HL-60/S4 (cell line): ENCODE data around the gene PAK2.
"Not testable (repeated sequence)": the region's sequence is repeated elsewhere in the genome, so short reads cannot be mapped to it uniquely, and the experiment has no call there.

Experiments
- in situ Hi-C: fragments of 300-500 bp; cut with MboI; formaldehyde crosslinking; loops from 2 replicates; pipeline ENCODE4 v1.14.3; 2022; ENCODE audit warnings: low sequenced_read_pairs

PAK2 gene

DNA sequence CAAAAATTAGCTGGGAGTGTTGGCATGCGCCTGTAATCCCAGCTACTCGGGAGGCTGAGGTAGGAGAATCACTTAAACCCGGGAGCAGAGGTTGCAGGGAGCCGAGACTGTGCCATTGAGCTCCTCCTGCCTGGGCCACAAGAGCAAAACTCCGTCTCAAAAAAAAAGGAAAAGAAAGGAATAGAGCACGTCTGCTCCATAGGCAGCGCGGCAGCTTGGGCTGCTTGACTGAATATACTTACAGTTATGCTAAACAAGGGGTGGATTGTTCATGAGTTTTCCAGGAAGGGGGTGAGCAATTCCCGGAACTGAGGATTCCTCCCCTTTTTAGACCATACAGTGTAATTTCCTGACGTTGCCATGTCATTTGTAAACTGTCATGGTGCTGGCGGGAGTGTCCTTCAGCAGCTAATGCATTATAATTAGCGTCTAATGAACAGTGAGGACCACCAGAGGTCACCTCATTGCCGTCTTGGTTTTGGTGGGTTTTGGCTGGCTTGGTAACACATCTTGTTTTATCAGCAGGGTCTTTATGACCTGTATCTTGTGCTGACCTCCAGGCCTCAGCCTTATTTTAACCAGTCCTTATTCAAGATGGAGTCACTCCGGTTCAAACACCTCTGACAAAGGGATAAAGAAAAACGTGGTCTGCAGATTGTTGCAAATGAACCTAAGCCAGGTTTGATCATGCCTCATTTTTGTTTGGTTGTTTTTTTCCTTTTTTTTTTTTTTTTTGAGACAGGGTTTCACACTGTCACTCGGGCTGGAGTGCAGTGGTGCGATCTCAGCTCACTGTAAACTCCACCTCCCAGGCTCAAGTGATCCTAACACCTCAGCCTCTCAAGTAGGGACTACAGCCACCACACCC lies 103.1 kb downstream of the PAK2 start:
- in situ Hi-C loops, result no loop called here

DNA sequence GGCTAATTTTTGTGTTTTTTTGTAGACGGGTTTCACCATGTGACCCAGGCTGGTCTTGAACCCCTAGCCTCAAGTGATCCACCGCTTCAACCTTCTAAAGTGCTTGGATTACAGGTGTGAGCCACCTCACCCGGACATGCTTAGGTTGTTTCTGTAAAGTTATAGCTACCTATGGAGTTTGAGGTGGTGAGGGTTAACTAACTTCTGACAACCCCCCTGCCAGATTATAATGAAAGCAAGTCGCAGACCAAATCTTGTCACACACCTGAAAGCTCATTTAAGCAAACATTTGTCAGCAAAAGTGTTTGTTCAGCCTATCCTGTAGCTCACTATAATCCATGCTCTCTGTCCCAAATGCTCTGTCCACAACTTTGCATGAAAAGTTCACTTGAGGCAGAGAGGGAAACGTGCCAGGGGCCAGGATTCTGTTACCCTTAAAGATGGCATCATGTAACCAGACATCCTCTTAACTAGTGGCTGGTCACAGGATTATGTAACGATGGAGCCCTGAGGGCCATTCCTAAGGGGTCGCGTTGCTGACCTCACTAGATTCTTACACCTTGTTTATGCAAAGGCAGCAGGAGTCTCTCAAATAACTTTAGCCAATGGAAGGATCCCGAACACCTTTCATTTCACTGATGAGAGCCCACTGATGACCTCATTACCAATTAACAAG lies 103.9 kb downstream of the PAK2 start:
- in situ Hi-C loops, result no loop called here

DNA sequence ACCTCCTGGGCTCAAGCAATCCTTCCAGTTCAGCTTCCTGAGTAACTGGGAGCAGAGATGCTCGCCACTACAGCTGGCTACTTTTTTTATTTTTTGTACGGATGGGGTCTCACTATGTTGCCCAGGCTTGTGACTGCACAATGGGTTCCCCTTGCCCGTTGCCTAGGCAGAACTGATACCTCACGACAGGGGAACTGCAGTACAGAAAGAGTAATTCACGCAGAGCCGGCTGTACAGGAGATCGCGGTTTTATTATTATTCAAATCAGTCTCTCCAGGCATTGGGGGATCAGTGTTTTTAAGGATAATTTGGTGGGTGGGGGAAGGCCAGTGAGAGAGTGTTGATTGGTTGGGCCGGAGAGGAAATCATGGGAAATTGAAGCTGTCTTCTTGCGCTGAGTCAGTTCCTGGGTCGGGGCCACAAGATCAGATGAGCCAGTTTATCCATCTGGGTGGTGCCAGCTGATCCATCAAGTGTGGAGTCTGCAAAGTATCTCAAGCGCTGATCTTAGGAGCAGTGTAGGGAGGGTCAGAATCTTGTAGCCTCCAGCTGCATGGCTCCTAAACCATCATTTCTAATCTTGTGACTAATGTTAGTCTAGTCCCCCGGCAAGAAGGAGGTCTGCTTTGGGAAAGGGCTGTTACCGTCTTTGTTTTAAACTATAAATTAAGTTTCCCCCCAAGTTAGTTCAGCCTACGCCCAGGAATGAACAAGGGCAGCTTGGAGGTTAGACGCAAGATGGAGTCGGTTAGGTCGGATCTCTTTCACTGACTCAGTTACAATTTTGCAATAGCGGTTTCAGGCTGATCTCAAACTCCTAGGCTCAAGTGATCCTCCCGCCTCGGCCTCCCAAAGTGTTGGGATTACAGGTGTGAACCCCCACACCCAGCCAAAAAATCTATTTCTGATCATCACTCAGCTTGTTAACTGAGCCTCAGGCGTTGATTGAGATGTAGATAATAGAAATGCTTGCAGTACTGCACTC lies 104.9 kb downstream of the PAK2 start:
- in situ Hi-C loops, result not testable (repeated sequence)

DNA sequence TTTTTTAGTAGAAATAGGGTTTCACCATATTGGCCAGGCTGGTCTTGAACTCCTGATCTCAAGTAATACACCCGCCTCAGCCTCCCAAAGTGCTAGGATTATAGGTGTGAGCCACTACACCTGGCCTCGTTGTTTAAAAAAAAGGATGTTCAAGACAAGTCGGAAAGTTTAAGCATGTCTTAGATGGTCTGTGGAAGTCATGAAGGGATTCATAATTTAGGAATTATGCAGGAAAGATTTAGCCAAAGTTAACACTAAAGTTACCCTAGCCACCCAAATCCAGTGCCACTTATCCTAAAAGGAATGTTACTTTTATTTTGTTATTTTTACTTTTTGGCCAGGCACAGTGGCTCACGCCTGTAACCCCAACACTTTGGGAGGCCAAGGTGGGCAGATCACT lies 108.7 kb downstream of the PAK2 start:
- in situ Hi-C loops, result not testable (repeated sequence)

DNA sequence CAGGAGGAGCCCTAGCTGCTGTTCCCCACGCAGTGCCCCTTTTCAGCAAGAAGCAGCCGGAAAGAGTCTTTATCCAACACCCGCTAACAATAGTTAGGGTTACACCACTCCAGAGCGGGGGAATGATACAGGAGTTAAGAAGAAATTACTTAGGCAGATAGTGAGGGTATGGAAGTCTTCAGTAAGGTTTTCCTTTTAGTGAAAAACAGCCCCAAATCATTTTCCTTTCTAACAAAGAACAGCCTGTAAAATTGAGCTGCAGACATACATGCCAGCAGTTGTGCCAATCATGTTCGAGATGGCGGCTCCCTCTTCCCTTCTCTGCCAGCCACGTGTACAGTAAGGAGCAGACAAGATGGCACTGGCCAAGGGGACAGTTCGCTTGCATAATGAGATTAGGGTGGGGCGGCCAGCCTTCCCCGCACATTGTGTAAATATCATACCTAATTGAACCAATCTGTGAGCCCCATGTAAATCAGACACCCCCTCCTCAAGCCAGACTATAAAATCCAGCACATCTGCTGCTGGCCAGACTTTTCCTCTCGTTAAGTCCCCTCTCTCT lies 109.6 kb downstream of the PAK2 start:
- in situ Hi-C loops, result no loop called here

DNA sequence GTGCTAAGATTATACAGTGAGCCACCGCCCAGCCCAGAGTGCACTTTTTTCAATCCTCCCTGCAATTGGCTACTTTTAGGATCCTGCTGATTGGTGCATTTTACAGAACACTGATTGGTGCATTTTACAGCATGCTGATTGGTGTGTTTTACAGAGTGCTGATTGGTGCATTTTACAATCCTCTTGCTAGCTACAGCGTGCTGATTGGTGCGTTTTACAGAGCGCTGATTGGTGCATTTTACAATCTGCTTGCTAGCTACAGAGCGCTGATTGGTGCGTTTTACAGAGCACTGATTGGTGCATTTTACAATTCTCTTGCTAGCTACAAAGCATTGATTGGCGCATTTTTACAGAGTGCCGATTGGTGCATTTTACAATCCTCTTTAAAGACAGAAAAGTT lies 123.3 kb downstream of the PAK2 start:
- in situ Hi-C loops, result not testable (repeated sequence)

DNA sequence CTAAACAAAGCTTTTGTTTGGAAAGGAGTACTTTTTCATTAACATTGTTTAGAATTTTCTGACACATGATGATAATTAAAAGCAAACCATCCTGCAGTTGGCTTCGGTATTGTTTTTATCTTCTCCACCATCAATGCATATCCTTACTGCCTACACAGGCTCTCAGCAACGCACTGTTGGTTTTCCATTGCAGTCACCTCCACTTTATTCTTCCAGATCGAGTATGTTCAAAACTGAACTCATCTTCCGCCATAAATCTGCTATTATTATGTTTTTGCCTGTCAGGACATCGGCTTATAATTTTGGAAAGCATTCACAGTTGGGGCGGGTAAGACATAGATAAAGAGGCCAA lies 127.5 kb downstream of the PAK2 start:
- in situ Hi-C loops, result no loop called here

DNA sequence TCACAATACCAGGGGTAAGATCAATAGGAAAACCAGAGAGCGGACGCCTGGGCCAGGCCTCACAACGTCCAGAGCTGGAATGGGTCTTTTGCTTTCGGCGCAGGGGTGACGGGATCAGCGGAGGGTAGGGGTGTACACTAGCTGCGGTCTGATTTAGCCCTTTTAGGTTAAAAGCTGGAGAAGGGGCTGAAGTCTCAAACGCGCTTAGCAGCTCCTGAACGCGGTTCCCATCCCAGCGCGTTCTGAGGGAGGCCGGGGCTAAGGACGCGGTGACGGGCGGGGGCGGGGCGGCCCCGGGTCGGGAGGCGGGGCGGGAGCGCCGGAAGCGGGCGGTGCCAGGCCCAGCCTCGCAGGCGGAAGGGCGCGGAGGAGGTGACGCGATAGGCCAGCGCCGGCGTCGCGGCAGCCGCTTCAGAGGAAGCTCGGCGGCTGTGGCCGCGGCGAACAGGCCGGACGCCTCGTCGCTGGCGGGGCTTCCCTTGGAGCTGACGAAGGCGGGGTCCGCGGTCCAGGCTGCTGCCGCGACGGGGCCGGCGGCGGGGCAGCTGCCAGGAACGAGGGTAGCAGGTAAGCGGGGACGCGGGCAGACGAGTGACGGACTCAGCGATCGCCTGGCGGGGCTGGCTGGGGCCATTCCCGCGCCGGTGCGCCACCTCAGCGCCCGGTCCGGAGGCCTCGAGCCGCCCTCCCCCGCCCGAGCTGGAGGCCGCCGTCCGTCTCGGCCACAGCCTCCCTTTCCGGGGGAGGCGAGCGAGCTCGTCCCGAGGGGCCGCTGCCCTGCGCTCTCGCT lies 128.0 kb downstream of the PAK2 start, which contains the start of gene SENP5:
Gene SENP5 (plus strand): TSS at position 414 of the 790 bp plus-strand sequence. CDS start 17,262 bp downstream, outside the sequence.
- in situ Hi-C loops, result no loop called here

DNA sequence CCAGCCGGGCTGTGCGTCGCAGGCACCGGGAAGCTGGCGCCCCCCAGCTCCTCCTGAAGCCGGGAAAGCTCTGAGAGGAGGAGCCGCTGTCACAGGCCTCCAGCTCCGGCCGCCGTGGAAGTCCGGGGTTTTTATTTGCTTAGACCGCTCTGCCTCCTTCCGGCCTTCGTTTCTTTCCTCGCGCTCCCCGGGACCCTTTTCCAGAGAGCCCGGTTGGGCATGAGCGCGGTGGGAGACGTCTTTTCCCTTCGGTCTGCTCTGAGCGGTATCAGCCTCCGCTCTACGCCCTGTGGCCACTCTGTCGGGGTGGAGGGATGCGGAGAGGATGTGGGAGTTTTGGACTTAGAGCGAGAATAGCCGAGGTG lies 128.6 kb downstream of the PAK2 start:
- in situ Hi-C loops, result no loop called here

DNA sequence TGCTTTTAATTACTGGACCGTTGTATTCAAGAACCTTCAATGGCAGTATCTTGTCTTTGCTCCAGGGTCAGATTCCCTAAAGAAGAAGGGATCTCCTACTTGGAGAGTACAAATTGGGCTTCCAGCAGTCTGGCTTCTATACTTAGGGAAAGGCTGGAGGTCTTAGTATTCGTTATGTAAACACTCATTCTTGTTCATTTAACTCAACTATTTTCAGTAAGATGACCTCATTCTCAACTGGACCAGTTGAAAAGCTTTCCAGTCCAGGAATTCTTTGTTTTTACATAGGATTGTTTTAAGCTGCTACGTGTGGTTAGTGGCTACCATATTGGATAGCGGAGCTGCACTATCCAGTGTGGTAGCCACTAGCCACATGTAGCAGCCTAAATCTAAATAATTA lies 132.7 kb downstream of the PAK2 start:
- in situ Hi-C loops, result no loop called here

DNA sequence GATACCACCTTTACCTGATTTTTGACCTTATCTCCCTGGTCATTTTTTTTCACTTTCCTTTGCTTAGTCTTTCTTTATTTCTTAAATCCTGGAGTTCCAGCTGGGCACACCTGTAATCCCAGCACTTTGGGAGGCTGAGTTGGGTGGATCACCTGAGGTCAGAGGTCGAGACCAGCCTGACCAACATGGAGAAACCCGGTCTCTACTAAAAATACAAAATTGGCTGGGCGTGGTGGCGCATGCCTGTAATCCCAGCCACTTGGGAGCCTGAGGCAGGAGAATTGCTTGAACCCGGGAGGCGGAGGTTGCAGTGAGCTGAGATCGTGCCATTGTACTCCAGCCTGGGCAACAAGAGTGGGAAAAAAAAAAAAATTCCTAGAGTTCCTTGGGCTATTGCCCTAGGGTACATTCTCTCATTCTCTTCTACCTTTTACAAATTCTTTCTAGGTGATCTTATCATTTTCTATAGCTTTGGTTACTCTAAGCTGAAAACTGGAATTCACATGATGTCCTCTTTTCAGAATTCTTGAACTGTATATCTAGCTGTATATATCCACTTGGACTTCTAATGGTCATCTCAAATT lies 134.9 kb downstream of the PAK2 start:
- in situ Hi-C loops, result not testable (repeated sequence)

DNA sequence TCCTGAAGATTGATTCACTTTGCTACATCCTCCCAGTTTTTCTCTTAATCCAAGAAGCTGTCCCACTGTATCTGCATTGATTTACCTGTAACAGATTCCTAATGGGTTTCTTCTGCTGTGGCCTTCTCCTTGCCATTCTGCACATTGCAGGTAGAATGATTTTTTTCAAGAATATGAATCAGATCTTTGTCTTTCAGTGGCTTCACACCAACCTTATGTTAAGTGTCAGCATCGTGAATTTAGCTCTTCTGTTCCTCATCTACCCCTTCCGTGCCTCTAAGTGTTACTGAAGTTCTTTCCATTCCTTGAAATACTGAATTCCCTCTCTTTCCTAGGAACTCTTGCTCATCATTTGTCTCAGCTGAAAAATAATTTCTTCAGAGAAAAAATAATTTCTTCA lies 135.6 kb downstream of the PAK2 start:
- in situ Hi-C loops, result no loop called here
